ENCODE measurements around the gene SON. TPM values are rescaled to one million over a fixed set of nuclear protein-coding genes. Genes with fewer than 3 reads are reported as not detected.
"Not testable (repeated sequence)": the region's sequence is repeated elsewhere in the genome, so short reads cannot be mapped to it uniquely, and the experiment has no call there.

SON gene, protein sequence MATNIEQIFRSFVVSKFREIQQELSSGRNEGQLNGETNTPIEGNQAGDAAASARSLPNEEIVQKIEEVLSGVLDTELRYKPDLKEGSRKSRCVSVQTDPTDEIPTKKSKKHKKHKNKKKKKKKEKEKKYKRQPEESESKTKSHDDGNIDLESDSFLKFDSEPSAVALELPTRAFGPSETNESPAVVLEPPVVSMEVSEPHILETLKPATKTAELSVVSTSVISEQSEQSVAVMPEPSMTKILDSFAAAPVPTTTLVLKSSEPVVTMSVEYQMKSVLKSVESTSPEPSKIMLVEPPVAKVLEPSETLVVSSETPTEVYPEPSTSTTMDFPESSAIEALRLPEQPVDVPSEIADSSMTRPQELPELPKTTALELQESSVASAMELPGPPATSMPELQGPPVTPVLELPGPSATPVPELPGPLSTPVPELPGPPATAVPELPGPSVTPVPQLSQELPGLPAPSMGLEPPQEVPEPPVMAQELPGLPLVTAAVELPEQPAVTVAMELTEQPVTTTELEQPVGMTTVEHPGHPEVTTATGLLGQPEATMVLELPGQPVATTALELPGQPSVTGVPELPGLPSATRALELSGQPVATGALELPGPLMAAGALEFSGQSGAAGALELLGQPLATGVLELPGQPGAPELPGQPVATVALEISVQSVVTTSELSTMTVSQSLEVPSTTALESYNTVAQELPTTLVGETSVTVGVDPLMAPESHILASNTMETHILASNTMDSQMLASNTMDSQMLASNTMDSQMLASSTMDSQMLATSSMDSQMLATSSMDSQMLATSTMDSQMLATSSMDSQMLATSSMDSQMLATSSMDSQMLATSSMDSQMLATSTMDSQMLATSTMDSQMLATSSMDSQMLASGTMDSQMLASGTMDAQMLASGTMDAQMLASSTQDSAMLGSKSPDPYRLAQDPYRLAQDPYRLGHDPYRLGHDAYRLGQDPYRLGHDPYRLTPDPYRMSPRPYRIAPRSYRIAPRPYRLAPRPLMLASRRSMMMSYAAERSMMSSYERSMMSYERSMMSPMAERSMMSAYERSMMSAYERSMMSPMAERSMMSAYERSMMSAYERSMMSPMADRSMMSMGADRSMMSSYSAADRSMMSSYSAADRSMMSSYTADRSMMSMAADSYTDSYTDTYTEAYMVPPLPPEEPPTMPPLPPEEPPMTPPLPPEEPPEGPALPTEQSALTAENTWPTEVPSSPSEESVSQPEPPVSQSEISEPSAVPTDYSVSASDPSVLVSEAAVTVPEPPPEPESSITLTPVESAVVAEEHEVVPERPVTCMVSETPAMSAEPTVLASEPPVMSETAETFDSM (N-terminal part only)
- total RNA-seq (2014; rRNA removed; shearing (Covaris generic)), result 73.8 and 89.9 TPM in 2 replicates

DNA sequence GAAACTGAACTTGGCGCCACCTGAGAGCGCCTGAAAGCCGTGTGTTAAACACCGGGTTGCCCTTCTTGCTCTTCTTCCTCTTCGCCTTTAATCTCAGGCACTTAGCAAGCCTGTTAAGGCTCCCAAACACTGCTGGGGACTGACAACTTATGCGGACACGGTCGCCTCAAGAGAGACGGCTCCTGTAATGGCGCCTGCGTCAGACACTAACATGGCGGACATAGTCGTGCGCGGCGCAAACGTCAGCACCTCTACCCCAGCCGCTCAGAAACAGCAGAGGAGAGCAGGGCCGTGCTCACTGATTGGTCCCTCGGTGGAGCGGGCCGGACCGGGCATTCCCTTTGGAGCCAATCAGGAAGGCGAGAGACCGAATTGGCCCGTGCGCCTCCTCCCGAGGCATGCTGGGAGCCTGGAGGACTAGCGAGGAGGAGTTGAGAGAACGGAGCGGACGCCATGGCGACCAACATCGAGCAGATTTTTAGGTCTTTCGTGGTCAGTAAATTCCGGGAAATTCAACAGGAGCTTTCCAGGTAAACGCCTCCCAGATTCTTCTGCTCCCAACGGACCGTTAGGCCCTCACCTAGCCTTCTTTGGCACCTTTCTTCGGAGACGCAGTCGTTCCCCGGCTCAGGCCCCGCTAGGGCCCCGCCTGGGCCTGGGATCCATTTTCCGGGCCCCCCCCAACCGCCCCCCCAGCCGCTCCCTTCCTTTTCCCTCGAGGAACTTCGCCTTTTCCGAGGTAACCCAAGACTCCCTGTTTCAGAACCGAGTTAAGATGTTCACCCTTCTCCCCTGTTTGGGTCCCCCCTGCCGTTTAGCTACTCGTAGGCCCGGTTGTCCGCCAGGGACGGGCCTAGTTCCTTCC lies at the start of gene SON:
Gene SON, plus strand, starts transcription at position 399 of the 865 bp plus-strand sequence. Its CDS starts 55 bp downstream, at position 454.
- Histone ChIP-seq H3K36me3 (replicated peaks; ENCODE audit: control insufficient read depth, insufficient read depth, low read length) (peaks cover 13% of the 10 kb centered on the region), H3K27me3 (ENCODE audit: control insufficient read depth, insufficient read depth, low read length) (no peaks in the 10 kb centered on the region), H3K4me3 (ENCODE audit: insufficient read depth, low read depth, low read length) (peak within 1 kb of the TSS; percentile 96)
- peak; percentile 97 for DNase-seq

DNA sequence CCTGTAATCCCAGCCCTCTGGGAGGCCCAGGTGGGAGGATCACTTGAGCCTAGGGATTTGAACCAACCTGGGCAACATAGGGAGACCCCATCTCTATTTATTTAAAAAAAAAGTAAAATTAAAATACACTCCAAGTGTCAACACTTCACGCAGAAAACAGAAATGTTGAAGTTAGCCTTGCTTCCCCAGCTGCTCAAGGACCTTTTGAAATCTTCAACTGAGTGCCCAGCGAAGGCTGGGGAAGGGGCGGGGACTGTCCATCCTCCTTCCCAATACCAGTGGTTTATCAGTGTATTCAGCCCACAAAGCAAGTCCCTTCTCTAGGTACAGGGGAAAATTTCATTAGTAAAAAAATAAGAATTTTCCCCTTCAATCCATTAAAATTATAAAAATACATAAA lies 49.1 kb upstream of the SON start:
- Histone ChIP-seq H3K4me3 (ENCODE audit: insufficient read depth, low read depth, low read length) (no peak overlapping the region), H3K27me3 (ENCODE audit: control insufficient read depth, insufficient read depth, low read length) (no peaks in the 10 kb centered on the region; the same call in 1 of the 2 replicates), H3K36me3 (replicated peaks; ENCODE audit: control insufficient read depth, insufficient read depth, low read length) (no peaks in the 10 kb centered on the region)
- no peak for DNase-seq

- Histone ChIP-seq H3K27me3 (ENCODE audit: control insufficient read depth, insufficient read depth, low read length) (no peaks in the 10 kb centered on the region; the same call in 1 of the 2 replicates), H3K4me3 (ENCODE audit: insufficient read depth, low read depth, low read length) (no peak overlapping the region), H3K36me3 (replicated peaks; ENCODE audit: control insufficient read depth, insufficient read depth, low read length) (no peaks in the 10 kb centered on the region)
- DNase-seq, result no peak
Measured at GRCh38 chr21:33495743-33496142, 47.1 kb upstream of the SON start.

DNA sequence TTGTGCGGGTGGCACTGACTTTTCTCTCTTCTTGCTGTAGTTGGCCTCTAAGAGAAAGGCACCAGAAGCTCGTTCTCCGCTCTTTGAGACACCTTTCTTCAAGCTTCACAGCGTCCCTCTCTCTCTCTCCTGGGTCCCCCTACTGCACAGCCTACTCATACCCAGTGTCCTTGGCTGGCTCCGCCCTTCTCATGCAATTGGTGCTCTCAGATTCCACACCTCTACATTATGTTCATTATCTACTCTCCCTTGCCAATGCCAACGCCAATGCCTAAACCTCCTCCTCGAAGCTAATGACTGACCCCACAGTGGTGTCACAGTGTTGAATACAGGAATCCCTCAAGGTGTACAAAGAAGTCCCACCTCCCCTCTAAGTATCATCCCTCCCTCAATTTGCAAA lies 46.5 kb upstream of the SON start:
- H3K27me3 ChIP-seq (ENCODE audit: control insufficient read depth, insufficient read depth, low read length), result no peaks in the 10 kb centered on the region; the same call in 1 of the 2 replicates
- no peak overlapping the region for H3K4me3 ChIP-seq (ENCODE audit: insufficient read depth, low read depth, low read length)
- no peaks in the 10 kb centered on the region for H3K36me3 ChIP-seq (replicated peaks; ENCODE audit: control insufficient read depth, insufficient read depth, low read length)
- peak; percentile 48 for DNase-seq

GRCh38 chr21:33505833-33506232 lies 37.0 kb upstream of the SON start:
- no peak for DNase-seq
- Histone ChIP-seq H3K36me3 (replicated peaks; ENCODE audit: control insufficient read depth, insufficient read depth, low read length) (peaks cover 20% of the 10 kb centered on the region), H3K4me3 (ENCODE audit: insufficient read depth, low read depth, low read length) (no peak overlapping the region), H3K27me3 (ENCODE audit: control insufficient read depth, insufficient read depth, low read length) (no peaks in the 10 kb centered on the region)

GRCh38 chr21:33507003-33507402 lies 35.8 kb upstream of the SON start:
- peaks cover 28% of the 10 kb centered on the region for H3K36me3 ChIP-seq (replicated peaks; ENCODE audit: control insufficient read depth, insufficient read depth, low read length)
- DNase-seq; H3K4me3 ChIP-seq (ENCODE audit: insufficient read depth, low read depth, low read length); H3K27me3 ChIP-seq (ENCODE audit: control insufficient read depth, insufficient read depth, low read length): not testable (repeated sequence)

- DNase-seq, result no peak
- Histone ChIP-seq H3K36me3 (replicated peaks; ENCODE audit: control insufficient read depth, insufficient read depth, low read length) (peaks cover 28% of the 10 kb centered on the region), H3K4me3 (ENCODE audit: insufficient read depth, low read depth, low read length) (no peak overlapping the region), H3K27me3 (ENCODE audit: control insufficient read depth, insufficient read depth, low read length) (no peaks in the 10 kb centered on the region)
Measured at GRCh38 chr21:33510826-33511225, 32.0 kb upstream of the SON start.

DNA sequence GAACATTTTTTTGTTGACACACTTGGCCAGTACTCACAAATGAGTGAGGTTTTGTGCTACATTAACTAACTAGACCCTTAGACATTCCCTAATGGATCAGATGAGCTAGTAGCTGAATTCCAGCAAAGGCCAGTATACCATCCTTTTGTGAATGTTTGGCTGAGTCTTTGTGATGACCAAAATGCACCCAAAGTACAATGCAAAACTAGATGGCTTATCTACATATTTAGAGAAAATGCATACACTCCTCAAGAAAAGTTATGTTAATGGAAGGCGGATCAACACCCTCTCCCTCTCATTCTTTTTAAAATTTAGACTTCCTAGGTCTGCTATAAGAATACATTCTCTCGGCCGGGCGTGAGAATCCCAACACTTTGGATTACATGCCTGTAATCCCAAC lies 31.2 kb upstream of the SON start:
- DNase-seq, result no peak
- no peak overlapping the region for H3K4me3 ChIP-seq (ENCODE audit: insufficient read depth, low read depth, low read length)
- no peaks in the 10 kb centered on the region for H3K27me3 ChIP-seq (ENCODE audit: control insufficient read depth, insufficient read depth, low read length)
- H3K36me3 ChIP-seq (replicated peaks; ENCODE audit: control insufficient read depth, insufficient read depth, low read length), result peaks cover 30% of the 10 kb centered on the region

- Histone ChIP-seq H3K36me3 (replicated peaks; ENCODE audit: control insufficient read depth, insufficient read depth, low read length) (peaks cover 36% of the 10 kb centered on the region), H3K27me3 (ENCODE audit: control insufficient read depth, insufficient read depth, low read length) (no peaks in the 10 kb centered on the region), H3K4me3 (ENCODE audit: insufficient read depth, low read depth, low read length) (no peak overlapping the region)
- no peak for DNase-seq
Measured at GRCh38 chr21:33512481-33512880, 30.4 kb upstream of the SON start.

DNA sequence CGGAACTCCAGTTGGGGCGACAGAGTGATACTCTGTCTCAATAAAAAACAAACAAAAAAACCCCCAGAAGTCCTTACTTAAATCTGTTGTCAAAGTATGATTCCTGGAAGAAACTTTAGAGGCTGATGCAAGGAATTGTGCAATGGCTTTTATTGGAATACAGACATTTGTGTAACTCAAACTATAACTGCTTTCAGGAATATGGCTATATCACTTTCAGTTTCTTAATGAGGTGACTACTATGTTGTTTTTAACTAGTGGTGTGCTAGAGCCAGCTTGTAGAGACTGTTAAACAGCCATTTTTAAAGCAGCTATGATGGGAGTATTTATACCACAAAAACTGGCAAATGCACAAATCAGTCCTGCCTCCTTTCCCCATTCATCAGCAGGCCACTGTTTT lies 28.6 kb upstream of the SON start:
- no peak for DNase-seq
- no peaks in the 10 kb centered on the region for H3K27me3 ChIP-seq (ENCODE audit: control insufficient read depth, insufficient read depth, low read length)
- H3K4me3 ChIP-seq (ENCODE audit: insufficient read depth, low read depth, low read length), result no peak overlapping the region
- peaks cover 46% of the 10 kb centered on the region for H3K36me3 ChIP-seq (replicated peaks; ENCODE audit: control insufficient read depth, insufficient read depth, low read length)

- H3K36me3 ChIP-seq (replicated peaks; ENCODE audit: control insufficient read depth, insufficient read depth, low read length), result peaks cover 30% of the 10 kb centered on the region
- DNase-seq, result no peak
- H3K4me3 ChIP-seq (ENCODE audit: insufficient read depth, low read depth, low read length), result no peak overlapping the region
- H3K27me3 ChIP-seq (ENCODE audit: control insufficient read depth, insufficient read depth, low read length), result no peaks in the 10 kb centered on the region
Measured at GRCh38 chr21:33518899-33519298, 23.9 kb upstream of the SON start.

GRCh38 chr21:33522297-33522952 lies 20.4 kb upstream of the SON start:
- H3K36me3 ChIP-seq (replicated peaks; ENCODE audit: control insufficient read depth, insufficient read depth, low read length), result peaks cover 25% of the 10 kb centered on the region

DNA sequence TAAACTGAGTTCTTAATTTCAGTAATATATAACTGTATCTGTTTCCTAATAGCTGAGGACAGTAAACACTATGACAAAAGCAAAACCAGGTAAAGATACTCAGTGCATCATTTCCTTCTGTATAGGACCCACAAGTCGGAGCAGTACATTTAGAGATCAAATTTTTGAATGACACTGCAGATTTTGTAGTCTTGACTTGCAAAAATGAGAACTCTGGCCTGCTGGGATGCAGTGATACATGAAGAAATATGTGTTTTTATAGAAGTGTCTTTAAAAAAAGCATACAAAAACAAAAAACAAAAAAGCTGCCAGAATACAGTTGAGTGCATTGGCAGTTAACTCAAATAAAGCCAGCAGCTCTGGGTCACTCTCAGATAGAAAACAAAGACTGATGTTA lies 19.9 kb upstream of the SON start:
- peaks cover 26% of the 10 kb centered on the region for H3K36me3 ChIP-seq (replicated peaks; ENCODE audit: control insufficient read depth, insufficient read depth, low read length)
- no peak overlapping the region for H3K4me3 ChIP-seq (ENCODE audit: insufficient read depth, low read depth, low read length)
- H3K27me3 ChIP-seq (ENCODE audit: control insufficient read depth, insufficient read depth, low read length), result no peaks in the 10 kb centered on the region
- DNase-seq, result no peak

More at GRCh38 chr21:33522297-33522952, 20.4 kb upstream of the SON start:
- DNase-seq, result no peak
- no peaks in the 10 kb centered on the region for H3K27me3 ChIP-seq (ENCODE audit: control insufficient read depth, insufficient read depth, low read length)
- no peak overlapping the region for H3K4me3 ChIP-seq (ENCODE audit: insufficient read depth, low read depth, low read length)
